GM19240 (cell line): ENCODE results near the gene MS4A5.
A peak's percentile ranks its signal among the peaks of the same experiment; 100 is the strongest.
"Not testable (repeated sequence)": the region's sequence is repeated elsewhere in the genome, so short reads cannot be mapped to it uniquely, and the experiment has no call there.

Experiments
- DNase-seq: peaks from one replicate; pipeline ENCODE4 v3.0.0; 2011; ENCODE audit warnings: low spot score; ENCODE audit not compliant: insufficient read length

MS4A5 gene

GRCh38 chr11:60429272-60429671 is at the start of gene MS4A5:
Gene MS4A5, plus strand, starts transcription at chr11:60429572. Its CDS starts 103 bp downstream, at chr11:60429675.
- DNase-seq, result no peak

- DNase-seq, result peak; percentile 17
Measured at GRCh38 chr11:60389279-60389910, 40.0 kb upstream of the MS4A5 start.

- no peak for DNase-seq
Measured at GRCh38 chr11:60390419-60390818, 39.0 kb upstream of the MS4A5 start.

GRCh38 chr11:60392361-60392760 is 37.0 kb upstream of the MS4A5 start:
- no peak for DNase-seq

GRCh38 chr11:60393016-60393415 is 36.4 kb upstream of the MS4A5 start:
- DNase-seq, result no peak

- no peak for DNase-seq
Measured at GRCh38 chr11:60394666-60395380, 34.5 kb upstream of the MS4A5 start.

- no peak for DNase-seq
Measured at GRCh38 chr11:60396382-60396781, 33.0 kb upstream of the MS4A5 start, which contains the start of gene MS4A14. Gene MS4A14, plus strand, starts transcription at chr11:60396459. Its CDS starts 120 bp downstream, at chr11:60396579.

- no peak for DNase-seq
Measured at GRCh38 chr11:60396799-60397198, 32.6 kb upstream of the MS4A5 start.

GRCh38 chr11:60420015-60420414 is 9.4 kb upstream of the MS4A5 start:
- DNase-seq, result no peak

GRCh38 chr11:60422609-60423008 is 6.8 kb upstream of the MS4A5 start:
- no peak for DNase-seq

GRCh38 chr11:60428517-60428916 is 855 bp upstream of the MS4A5 start:
- DNase-seq, result no peak

GRCh38 chr11:60431251-60431650 is 1.9 kb downstream of the MS4A5 start:
- DNase-seq, result no peak

GRCh38 chr11:60433401-60433800 is 4.0 kb downstream of the MS4A5 start:
- DNase-seq, result no peak

- no peak for DNase-seq
Measured at GRCh38 chr11:60447070-60447469, 17.7 kb downstream of the MS4A5 start.

GRCh38 chr11:60447846-60448245 is 18.5 kb downstream of the MS4A5 start:
- DNase-seq, result no peak

- DNase-seq, result not testable (repeated sequence)
Measured at GRCh38 chr11:60451185-60451584, 21.8 kb downstream of the MS4A5 start.

GRCh38 chr11:60454212-60454611 is 24.8 kb downstream of the MS4A5 start:
- DNase-seq, result no peak

GRCh38 chr11:60455531-60456042 is 26.2 kb downstream of the MS4A5 start, which contains the start of gene MS4A1:
Gene MS4A1, plus strand, starts transcription at chr11:60455847. Its CDS starts 6,528 bp downstream, at chr11:60462375.
- peak; percentile 52 for DNase-seq

- DNase-seq, result no peak
Measured at GRCh38 chr11:60457576-60457975, 28.2 kb downstream of the MS4A5 start.

GRCh38 chr11:60459345-60459744 is 30.0 kb downstream of the MS4A5 start:
- DNase-seq, result no peak

GRCh38 chr11:60468829-60469228 is 39.5 kb downstream of the MS4A5 start:
- DNase-seq, result no peak

GRCh38 chr11:60469723-60470122 is 40.4 kb downstream of the MS4A5 start:
- no peak for DNase-seq

GRCh38 chr11:60477035-60477445 is 47.7 kb downstream of the MS4A5 start:
- no peak for DNase-seq
